ENCODE data around the gene TAF1B. TPM values are rescaled to one million over a fixed set of nuclear protein-coding genes. Genes with fewer than 3 reads are reported as not detected.

TAF1B gene
- total RNA-seq, 1 donor from 2014 or later, result 15.6 TPM

GRCh38 chr2:9979977-9980376, 136.7 kb downstream of the TAF1B start:
- TF ChIP-seq CTCF (IDR thresholded peaks at IDR 0.05), result no peak
- Mint-ChIP-seq H3K27ac (ENCODE audit: unreplicated experiment) (no peak overlapping the region), H3K9me3 (ENCODE audit: low read depth) (no peaks in the 10 kb centered on the region), H3K4me1 (ENCODE audit: low read depth) (peaks cover 56% of the 10 kb centered on the region), H3K4me3 (ENCODE audit: unreplicated experiment) (no peak overlapping the region), H3K27me3 (ENCODE audit: low read depth) (no peaks in the 10 kb centered on the region), H3K36me3 (ENCODE audit: low read depth) (no peaks in the 10 kb centered on the region)
- no peak for DNase-seq (ENCODE audit: low spot score)

GRCh38 chr2:9980520-9980919, 137.2 kb downstream of the TAF1B start:
- Mint-ChIP-seq H3K27ac (ENCODE audit: unreplicated experiment) (no peak overlapping the region), H3K36me3 (ENCODE audit: low read depth) (no peaks in the 10 kb centered on the region), H3K9me3 (ENCODE audit: low read depth) (no peaks in the 10 kb centered on the region), H3K27me3 (ENCODE audit: low read depth) (no peaks in the 10 kb centered on the region), H3K4me1 (ENCODE audit: low read depth) (peaks cover 56% of the 10 kb centered on the region), H3K4me3 (ENCODE audit: unreplicated experiment) (no peak overlapping the region)
- no peak for TF ChIP-seq CTCF (IDR thresholded peaks at IDR 0.05)
- no peak for DNase-seq (ENCODE audit: low spot score)

- H3K36me3 Mint-ChIP-seq (ENCODE audit: low read depth), result no peaks in the 10 kb centered on the region
- H3K4me3 Mint-ChIP-seq (ENCODE audit: unreplicated experiment), result no peak overlapping the region
- no peaks in the 10 kb centered on the region for H3K9me3 Mint-ChIP-seq (ENCODE audit: low read depth)
- no peak for DNase-seq (ENCODE audit: low spot score)
- peaks cover 46% of the 10 kb centered on the region for H3K4me1 Mint-ChIP-seq (ENCODE audit: low read depth)
- H3K27ac Mint-ChIP-seq (ENCODE audit: unreplicated experiment), result no peak overlapping the region
- no peaks in the 10 kb centered on the region for H3K27me3 Mint-ChIP-seq (ENCODE audit: low read depth)
- TF ChIP-seq CTCF (IDR thresholded peaks at IDR 0.05), result no peak
Observed at GRCh38 chr2:9981655-9982054, 138.4 kb downstream of the TAF1B start.

- no peak for TF ChIP-seq CTCF (IDR thresholded peaks at IDR 0.05)
- H3K4me1 Mint-ChIP-seq (ENCODE audit: low read depth), result peaks cover 43% of the 10 kb centered on the region
- no peak overlapping the region for H3K4me3 Mint-ChIP-seq (ENCODE audit: unreplicated experiment)
- no peak overlapping the region for H3K27ac Mint-ChIP-seq (ENCODE audit: unreplicated experiment)
- no peaks in the 10 kb centered on the region for H3K9me3 Mint-ChIP-seq (ENCODE audit: low read depth)
- DNase-seq (ENCODE audit: low spot score), result no peak
- H3K36me3 Mint-ChIP-seq (ENCODE audit: low read depth), result no peaks in the 10 kb centered on the region
- no peaks in the 10 kb centered on the region for H3K27me3 Mint-ChIP-seq (ENCODE audit: low read depth)
Observed at GRCh38 chr2:9982248-9982647, 139.0 kb downstream of the TAF1B start.

GRCh38 chr2:9982891-9983290, 139.6 kb downstream of the TAF1B start:
- no peaks in the 10 kb centered on the region for H3K9me3 Mint-ChIP-seq (ENCODE audit: low read depth)
- DNase-seq (ENCODE audit: low spot score), result no peak
- no peak overlapping the region for H3K27ac Mint-ChIP-seq (ENCODE audit: unreplicated experiment)
- no peaks in the 10 kb centered on the region for H3K27me3 Mint-ChIP-seq (ENCODE audit: low read depth)
- TF ChIP-seq CTCF (IDR thresholded peaks at IDR 0.05), result no peak
- H3K4me3 Mint-ChIP-seq (ENCODE audit: unreplicated experiment), result no peak overlapping the region
- H3K4me1 Mint-ChIP-seq (ENCODE audit: low read depth), result peaks cover 43% of the 10 kb centered on the region
- no peaks in the 10 kb centered on the region for H3K36me3 Mint-ChIP-seq (ENCODE audit: low read depth)
